H4 (cell line): ENCODE results near the gene HES7. TPM values are rescaled to one million over a fixed set of nuclear protein-coding genes. Genes with fewer than 3 reads are reported as not detected.
"Not testable (repeated sequence)": the region's sequence is repeated elsewhere in the genome, so short reads cannot be mapped to it uniquely, and the experiment has no call there.

Experiments used
- DNase-seq: peaks from one replicate; pipeline ENCODE4 v3.0.0-alpha.2; 2015; ENCODE audit warnings: low spot score
- total RNA-seq: library from RNA; depleted of rRNA; stranded (reverse); fragments of >200 nt; shearing (Covaris generic); gene quantifications from 2 replicates; pipeline ENCODE4 v1.2.3, GENCODE V29; 2014; rRNA removed

The HES7 gene
- 0.14 TPM in 1 of 2 replicates, not detected in the other for total RNA-seq

DNA sequence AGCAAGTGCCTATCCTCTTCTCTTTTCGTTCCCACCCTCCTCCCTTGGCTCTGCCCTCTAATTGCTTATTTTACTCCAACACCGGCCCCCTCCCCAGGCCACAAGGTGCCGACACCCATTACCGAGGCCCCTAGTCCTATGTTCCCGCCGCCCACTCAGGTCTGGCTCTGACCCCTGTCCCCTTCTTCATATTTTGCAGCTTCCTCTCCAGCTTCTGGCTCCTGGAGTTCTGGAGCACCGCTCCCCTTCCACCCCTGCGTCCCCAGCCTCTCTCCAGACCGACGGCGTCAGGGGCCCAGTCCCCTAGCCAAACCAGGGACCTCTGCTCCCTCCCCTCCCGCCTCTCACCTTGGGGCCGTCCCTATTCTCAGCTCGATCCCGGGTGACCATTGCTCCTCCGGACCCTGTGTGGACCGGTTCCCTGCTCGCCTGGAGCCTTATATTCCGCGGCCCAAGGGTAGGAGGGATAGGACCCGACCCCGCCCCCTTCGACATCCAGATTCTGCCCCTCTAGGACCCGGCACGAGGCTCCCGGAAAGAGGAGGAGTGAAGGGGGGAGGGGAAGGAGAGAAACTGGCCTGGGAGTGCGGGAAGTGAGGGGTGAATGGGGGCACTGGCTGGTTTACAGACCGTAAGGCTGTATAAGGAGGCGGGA is at the start of gene HES7:
HES7 (minus strand) TSS at position 412 of the 655 bp plus-strand sequence; CDS start at position 390, 22 bp downstream.
- DNase-seq = no peak

DNA sequence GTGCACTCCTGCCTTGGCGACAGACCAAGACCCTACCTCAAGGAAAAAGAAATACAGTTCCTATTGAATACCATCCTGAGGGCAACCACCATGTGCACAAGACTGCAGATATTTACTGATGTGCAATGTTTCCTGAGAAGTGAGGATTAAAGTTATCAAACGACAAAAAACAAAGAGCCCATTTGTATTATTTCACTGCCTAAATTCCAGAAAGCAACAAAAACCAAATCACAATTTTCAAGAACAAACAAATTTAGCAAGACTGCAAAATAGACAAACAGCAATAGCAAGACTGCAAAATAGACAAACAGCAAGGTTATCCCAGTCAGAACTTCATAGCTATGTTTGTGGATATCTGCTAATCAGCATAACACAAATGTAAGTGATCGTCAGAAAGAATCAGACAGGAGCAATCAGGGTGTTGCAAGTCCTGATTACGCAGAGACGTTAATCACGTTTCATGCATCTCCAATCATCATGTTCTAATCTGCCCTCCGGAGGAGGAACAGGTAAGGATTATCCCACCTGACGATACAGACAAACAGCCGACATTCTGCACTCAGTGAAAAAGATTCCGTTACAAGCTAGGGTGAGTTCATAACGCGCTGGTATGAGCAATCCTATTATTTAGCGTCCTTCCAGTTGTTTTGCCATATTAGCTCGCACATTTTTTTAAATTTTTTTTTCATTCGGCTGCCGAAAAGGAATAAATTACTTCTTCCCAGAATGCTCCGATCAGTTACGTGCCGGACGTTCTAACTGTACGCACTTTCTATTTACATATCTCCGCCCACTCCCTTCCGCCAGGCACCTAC is 49.4 kb upstream of the HES7 start:
- peak; percentile 97 for DNase-seq

GRCh38 chr17:8170186-8170585 is 46.3 kb upstream of the HES7 start:
- DNase-seq = not testable (repeated sequence)

GRCh38 chr17:8167526-8167925 is 43.6 kb upstream of the HES7 start:
- no peak for DNase-seq

GRCh38 chr17:8166731-8167130 is 42.8 kb upstream of the HES7 start:
- no peak for DNase-seq

DNA sequence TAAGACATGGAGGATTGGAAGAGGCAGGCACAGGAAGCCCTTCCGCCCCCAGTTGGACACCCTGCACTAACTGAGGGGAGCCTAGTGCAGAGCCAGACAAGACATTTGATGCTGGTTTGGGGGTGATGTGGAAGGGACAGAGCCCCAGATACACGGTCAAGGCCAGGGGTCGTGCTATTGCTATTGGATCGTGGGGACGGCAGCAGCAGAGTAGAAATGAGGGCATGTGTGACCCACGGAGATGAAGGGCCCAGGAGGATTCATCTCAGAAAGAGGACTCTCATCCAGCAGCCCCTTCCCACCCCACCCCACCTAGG is 40.9 kb upstream of the HES7 start:
- DNase-seq = no peak

- no peak for DNase-seq
Observed at GRCh38 chr17:8163978-8164814, 40.3 kb upstream of the HES7 start.

GRCh38 chr17:8162997-8163977 is 39.4 kb upstream of the HES7 start:
- no peak for DNase-seq

- DNase-seq = peak; percentile 35
Observed at GRCh38 chr17:8162233-8162996, 38.5 kb upstream of the HES7 start, which contains the start of gene VAMP2. Gene VAMP2 (minus strand): TSS chr17:8162948. CDS start chr17:8162879, 69 bp downstream.

DNA sequence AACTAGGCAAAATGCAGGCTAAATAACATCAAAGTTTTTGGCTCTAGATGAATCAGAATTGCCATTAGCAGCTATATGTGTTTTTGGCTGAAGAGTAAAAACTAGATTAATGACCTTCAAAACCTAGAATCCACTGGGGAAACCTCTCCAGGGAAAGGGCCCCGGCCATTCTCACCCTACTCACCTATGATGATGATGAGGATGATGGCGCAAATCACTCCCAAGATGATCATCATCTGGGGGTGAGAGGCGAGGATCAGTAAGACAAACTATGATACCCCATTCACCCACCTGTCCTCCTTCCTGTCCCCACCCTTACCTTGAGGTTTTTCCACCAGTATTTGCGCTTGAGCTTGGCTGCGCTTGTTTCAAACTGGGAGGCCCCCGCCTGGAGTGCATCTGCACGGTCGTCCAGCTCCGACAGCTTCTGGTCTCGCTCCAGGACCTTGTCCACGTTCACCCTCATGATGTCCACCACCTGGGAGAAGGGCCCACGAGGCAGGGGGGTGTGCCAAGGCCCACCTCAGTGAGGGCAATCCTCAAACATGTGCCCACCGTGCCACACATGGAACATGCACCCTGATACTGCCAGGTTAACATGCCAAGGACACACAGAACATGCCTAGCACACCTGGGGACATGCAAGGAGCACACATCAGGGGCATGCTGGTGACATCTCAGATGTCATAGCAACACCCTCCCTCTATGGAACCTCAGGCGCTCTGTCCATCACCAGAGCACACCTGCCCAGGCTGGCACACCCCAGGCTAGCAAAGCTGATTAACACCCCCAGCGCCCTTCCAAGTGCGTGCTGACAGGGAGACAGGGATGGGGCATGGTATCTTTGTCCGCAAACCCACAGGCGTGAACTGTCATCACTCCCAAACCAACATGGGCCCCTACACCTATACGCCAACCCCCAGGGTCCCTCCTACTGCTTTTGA is 37.7 kb upstream of the HES7 start:
- DNase-seq = no peak

DNA sequence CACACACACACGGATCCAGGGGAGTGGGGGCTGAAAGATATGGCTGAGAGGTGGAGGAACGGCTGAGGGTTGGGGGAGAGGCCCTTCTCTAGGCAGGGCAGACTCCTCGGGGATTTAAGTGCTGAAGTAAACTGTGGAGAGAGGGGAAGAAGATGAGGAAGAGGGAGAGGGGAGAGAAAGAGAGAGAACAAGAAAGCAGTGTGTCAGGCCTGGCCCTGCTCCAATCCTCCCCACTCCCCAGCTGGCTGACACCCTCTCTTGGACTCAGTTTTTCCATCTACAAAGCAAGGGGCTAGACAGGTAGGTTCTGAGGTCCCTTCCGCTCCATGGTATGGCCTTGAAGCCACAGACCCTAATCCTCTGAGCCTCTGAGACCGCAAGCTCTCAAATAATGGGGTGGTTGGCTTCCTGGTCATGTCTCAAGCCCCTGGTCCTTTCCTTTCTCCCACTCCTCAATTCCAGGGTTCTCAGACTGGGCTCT is 36.9 kb upstream of the HES7 start:
- no peak for DNase-seq

GRCh38 chr17:8160224-8160577 is 36.3 kb upstream of the HES7 start:
- DNase-seq = no peak

GRCh38 chr17:8159459-8160223 is 35.7 kb upstream of the HES7 start:
- DNase-seq = no peak

GRCh38 chr17:8159032-8159400 is 35.1 kb upstream of the HES7 start:
- DNase-seq = no peak

GRCh38 chr17:8158267-8159031 is 34.5 kb upstream of the HES7 start:
- peak; percentile 64 for DNase-seq

DNA sequence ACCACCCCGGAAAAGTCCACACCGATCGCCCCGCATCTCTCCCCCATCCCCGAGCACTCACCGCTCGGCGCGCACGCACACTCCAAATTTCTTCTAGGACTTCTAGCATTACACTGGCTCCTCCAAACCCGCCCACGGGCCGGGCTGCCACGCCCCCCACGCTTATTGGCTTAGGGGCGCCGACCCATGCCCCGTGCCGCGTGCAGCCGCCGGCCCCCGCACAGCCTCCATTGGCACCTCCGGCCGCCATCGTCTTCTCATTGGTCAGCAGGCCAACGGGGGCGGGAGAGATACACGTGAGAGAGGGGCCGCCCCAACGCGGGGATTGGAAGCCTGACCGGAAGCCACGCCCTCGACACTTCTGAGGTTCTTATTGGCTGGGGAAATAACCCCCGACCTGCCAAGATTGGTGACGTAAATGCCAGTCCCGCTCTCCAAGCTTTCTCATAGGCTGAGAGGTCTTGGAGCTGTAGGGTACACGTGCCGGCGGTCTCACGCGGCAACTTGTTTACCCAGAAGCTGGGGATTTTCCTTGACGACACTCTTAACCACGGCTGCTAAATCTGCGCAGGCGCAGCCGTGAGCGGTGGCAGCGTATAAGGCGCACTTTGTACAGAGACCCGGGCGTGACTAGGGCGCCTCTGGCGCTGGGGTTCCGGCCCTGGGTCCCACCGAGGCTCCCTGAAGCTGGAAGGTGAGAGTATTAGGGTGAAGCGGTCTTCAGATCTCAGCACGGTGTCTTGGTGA is 32.5 kb upstream of the HES7 start:
- DNase-seq = peak; percentile 99

DNA sequence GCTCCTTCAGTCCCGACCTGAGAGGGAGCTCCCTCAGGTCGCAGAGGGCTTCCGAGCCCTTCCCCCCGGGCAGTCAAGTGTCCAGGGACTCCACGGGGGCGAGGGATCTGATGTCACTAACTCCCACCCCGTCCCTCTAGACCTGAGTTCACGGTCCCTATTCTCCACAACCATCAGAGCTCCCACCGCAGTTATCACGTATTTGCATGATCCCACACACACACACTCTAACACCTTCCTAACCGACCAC is 32.0 kb upstream of the HES7 start:
- no peak for DNase-seq
